Measurements from ENCODE around the gene SFRP2.

DNA sequence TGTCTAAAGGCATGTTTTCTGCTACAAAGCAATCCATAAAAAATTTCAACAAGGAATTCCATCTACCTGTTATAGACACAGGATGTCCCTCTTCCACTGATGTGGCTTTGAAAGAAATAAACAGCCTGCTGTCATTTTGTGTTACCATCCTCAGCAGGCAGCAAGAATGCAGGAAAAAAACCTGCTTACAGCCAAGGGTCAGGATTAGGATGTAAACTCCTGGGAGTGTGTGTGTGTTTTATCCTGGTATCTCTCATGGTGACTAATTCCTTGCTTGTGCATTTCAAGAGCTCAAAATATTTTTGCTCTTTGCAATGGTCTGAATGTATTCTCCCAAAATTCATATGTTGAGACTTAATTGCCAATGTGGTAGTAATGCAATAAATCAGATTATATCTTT is 28.6 kb upstream of the SFRP2 start:
- no peak for TF ChIP-seq POLR2A (IDR thresholded peaks at IDR 0.05)
- TF ChIP-seq, protein P1, sequence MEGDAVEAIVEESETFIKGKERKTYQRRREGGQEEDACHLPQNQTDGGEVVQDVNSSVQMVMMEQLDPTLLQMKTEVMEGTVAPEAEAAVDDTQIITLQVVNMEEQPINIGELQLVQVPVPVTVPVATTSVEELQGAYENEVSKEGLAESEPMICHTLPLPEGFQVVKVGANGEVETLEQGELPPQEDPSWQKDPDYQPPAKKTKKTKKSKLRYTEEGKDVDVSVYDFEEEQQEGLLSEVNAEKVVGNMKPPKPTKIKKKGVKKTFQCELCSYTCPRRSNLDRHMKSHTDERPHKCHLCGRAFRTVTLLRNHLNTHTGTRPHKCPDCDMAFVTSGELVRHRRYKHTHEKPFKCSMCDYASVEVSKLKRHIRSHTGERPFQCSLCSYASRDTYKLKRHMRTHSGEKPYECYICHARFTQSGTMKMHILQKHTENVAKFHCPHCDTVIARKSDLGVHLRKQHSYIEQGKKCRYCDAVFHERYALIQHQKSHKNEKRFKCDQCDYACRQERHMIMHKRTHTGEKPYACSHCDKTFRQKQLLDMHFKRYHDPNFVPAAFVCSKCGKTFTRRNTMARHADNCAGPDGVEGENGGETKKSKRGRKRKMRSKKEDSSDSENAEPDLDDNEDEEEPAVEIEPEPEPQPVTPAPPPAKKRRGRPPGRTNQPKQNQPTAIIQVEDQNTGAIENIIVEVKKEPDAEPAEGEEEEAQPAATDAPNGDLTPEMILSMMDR (IDR thresholded peaks at IDR 0.05) = no peak

Measured in body of pancreas (tissue), 4 donors.